Bladder microvascular endothelial cell (primary cell): ENCODE data around the gene PJVK. TPM values are rescaled to one million over a fixed set of nuclear protein-coding genes. Genes with fewer than 3 reads are reported as not detected.

ENCODE experiments used
- total RNA-seq: library from RNA; depleted of rRNA; stranded (reverse); fragments of >200 nt; gene quantifications from 2 replicates; pipeline ENCODE4 v1.2.3, GENCODE V29; 2014

PJVK gene, protein sequence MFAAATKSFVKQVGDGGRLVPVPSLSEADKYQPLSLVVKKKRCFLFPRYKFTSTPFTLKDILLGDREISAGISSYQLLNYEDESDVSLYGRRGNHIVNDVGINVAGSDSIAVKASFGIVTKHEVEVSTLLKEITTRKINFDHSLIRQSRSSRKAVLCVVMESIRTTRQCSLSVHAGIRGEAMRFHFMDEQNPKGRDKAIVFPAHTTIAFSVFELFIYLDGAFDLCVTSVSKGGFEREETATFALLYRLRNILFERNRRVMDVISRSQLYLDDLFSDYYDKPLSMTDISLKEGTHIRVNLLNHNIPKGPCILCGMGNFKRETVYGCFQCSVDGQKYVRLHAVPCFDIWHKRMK
- total RNA-seq: 0.32 and 1.3 TPM in 2 replicates

DNA sequence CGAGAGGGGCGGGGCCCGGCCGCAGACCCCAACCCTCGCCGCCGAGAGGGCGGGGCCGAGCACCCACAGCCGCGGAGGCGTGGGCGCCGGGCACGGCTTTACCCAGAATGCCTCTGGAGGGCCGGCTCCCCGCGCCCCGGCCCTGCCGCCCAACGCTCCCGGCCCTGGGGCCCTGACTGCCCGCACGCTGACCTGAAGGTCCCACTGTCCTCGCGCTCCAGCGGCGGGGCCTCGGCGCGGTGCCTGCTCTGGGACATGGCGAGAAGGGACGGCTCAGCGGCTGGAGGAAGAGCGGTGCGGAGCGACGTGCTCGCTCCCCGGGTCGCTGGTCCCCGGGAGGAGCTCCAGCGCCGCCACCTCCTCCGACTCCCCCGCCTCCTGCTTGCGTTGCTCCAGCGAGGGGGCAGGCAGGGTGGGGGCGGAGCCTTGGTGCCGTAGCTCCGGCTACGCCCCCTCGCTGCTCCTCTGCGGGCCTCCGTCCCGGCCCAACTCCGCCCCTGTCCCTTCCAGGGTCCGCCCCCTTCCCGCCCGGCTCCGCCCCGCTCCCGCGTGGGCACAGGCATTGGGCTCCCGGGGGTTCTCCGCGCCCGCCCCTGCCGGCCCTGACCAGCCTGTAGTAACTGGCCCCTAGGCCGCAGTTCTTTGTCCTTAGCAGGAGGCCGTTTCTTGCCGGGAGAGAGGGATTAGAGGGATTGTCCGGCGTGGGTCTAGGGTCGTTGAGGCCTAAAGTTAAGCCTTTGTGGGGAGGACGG lies at the start of gene PJVK, which contains the start of gene PRKRA:
Gene PJVK, plus strand, starts transcription at position 605 of the 752 bp plus-strand sequence. CDS start 2,032 bp downstream, outside the sequence.
Gene PRKRA, minus strand, starts transcription at position 402 of the 752 bp plus-strand sequence. Its CDS starts 145 bp downstream, at position 257.

DNA sequence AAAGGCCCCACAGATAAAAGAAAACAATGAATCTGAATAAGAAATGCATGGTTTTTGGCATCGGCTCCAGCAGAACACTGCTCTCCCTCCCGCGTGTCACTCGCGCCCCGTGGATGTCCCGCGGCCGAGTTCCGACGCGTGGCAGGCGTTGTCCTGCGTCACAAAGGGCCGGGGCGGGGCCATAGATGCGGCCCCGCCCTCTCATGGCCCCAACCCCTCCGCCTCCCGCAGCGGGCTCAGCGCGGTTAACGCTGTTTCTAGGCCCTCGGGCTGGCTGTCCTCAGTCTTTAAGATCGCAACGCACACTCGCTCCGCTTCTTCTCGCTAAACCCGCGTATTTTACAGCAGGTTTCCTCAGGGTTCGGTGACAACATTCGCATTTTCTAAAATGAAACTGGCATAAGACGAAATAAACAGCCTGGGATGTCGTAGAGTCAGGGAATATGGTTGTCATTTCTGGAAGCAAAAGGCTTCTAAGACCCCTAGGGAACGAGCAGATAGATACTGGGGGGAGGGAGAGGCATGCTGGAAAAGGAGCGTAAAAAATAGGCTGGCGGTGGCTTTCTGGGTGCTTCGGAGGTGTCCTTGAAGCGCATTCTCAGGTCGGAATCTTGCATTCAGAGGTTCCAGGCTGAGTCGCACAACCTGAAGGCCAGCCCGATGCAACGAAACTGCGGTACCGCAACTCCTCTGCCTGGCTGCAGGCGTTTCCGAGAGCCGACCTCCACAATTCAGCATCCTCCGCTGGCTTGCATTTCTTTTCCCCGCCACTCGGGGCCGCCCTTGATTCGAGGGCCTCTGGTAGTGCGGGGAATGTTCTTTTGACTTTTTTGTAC lies 27.5 kb downstream of the PJVK start, which contains the start of gene FKBP7:
Gene FKBP7, minus strand, starts transcription at position 162 of the 836 bp plus-strand sequence. Its CDS starts 101 bp downstream, at position 61.

DNA sequence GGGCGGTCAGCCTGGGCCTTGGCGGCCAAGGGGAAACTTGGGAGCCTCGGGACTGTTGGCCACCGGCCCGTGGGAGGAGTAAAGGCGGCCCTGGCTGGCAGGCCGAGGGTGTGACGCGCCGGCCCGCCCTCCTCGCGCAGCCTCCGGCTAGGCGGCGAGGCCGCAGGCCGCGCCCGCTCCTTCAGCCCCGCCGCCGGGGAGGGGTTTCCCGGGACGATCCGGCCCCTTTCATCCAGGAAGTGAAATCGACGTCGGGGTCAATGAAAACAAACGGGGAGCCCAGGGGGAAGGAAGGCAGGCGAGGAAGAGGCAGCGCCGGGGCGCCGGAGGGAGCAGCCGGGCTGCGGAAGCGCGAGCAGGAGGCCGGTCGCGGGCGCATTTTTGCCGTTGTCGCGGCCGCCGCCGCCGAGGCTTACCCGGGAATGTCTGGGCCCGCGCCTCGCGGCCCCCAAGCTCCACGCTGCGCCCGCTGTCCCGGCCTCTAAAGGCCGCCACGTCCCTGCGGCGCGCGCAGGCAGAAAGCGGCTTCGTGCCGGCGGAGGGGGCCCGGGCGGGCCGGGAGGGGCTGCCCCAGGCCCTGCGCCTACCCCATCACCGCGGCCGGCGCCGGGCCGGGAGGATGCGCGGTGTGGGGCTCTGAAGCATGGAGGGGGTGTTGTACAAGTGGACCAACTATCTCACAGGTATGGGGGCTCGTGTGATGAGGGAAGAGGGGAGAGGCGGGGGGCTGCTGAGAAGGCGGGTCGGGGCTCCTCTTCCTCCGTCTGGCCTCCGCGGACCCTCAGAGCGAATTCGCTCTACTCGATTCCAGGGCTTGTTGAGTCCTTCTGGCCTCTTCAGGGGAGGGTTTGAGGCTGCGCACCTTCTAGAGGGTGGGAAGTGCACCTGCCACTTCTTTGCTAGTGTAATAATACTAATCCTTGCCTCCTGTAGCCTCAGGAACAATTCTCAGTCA lies 29.3 kb downstream of the PJVK start, which contains the start of gene PLEKHA3:
Gene PLEKHA3, plus strand, starts transcription at position 231 of the 955 bp plus-strand sequence. Its CDS starts 413 bp downstream, at position 644.

Other genes starting within 250 kb of the PJVK start
- gene PRKRA, start 203 bp upstream of the PJVK start, total RNA-seq: 20.4 and 45.6 TPM in 2 replicates
- 7.3 and 24.2 TPM in 2 replicates for gene FKBP7, start 27.2 kb downstream of the PJVK start, total RNA-seq
- 3.9 and 11.1 TPM in 2 replicates for gene PLEKHA3, start 29.1 kb downstream of the PJVK start, total RNA-seq